Pancreas (tissue), 10 donors: ENCODE results near the gene ZNF768. TPM values are rescaled to one million over a fixed set of nuclear protein-coding genes. Genes with fewer than 3 reads are reported as not detected.
"Not testable (repeated sequence)": the region's sequence is repeated elsewhere in the genome, so short reads cannot be mapped to it uniquely, and the experiment has no call there.

Experiments used
- ATAC-seq, 4 donors: fragments of 200-7000 bp; cut with Tn5 transposase; one replicate each; pipeline versions ENCODE4 v1.8.0 to v1.9.1; 2020; ENCODE audit warnings: mild to moderate bottlenecking in 4 of 4, moderate library complexity in 4 of 4
- DNase-seq, 6 donors: peaks; one replicate each; pipeline ENCODE4 v3.0.0-alpha.2; 2020
- FAIRE-seq: peaks from 2 replicates; lab custom pipeline; 2012; peaks lifted over from hg19 to GRCh38; lab: Jason Lieb, UNC
- H3K27ac ChIP-seq, 4 donors: fragments of 200-600 bp; sonication (generic); 1 replicate in 3 of 4; 2 replicates in 1 of 4; pipeline versions ENCODE4 v1.5.0 to v1.8.0; 2020
- H3K27me3 ChIP-seq, 4 donors: fragments of 200-600 bp; one replicate each; pipeline ENCODE4 v1.8.0; 2021
- H3K36me3 ChIP-seq, 3 donors: fragments of 200-600 bp; sonication (generic) in 1 of 3; one replicate each; pipeline versions ENCODE4 v1.5.0 to v1.8.0; 2020 to 2021
- H3K4me1 ChIP-seq, 3 donors: fragments of 200-600 bp; one replicate each; pipeline ENCODE4 v1.8.0; 2021
- H3K4me3 ChIP-seq, 4 donors: fragments of 200-600 bp; sonication (generic) in 2 of 4; one replicate each; pipeline versions ENCODE4 v1.5.0 to v1.8.0; 2020 to 2021
- H3K9me3 ChIP-seq, 4 donors: fragments of 200-600 bp; one replicate each; pipeline ENCODE4 v1.8.0; 2021
- WGBS, 2 donors: extraction: QIAGEN DNeasy Blood & Tissue Kit; methylation state at CpG; one replicate each; pipeline ENCODE4 v1.1.7; 2013; 5-methylcytosine and 5-hydroxymethylcytosine counted together
- intact Hi-C, 3 donors: fragments of 100-400 bp; cut with DNase I; formaldehyde crosslinking; loops; one replicate each; pipeline versions ENCODE4 v1.11.1 to v1.14.2; 2022
- polyA plus RNA-seq, 2 donors: library from polyadenylated mRNA; stranded (reverse); fragments of 200-250 nt; gene quantifications; one replicate each; pipeline ENCODE4 v1.2.3, GENCODE V29; 2013
- total RNA-seq, 6 donors: library from RNA; stranded (reverse); fragmentation: NEBNext Ultra II Directional in 4 of 6; extraction: Animal tissue kit (Norgen Biotek cat#: 25700) in 4 of 6; gene quantifications; one replicate each; pipeline versions ENCODE4 v1.2.1 to v1.2.4, GENCODE V29; 2021 to 2023
- TF ChIP-seq, protein P1 (sequence below), 4 donors: fragments of 200-600 bp; sonication (generic) in 3 of 4; IDR thresholded peaks; one replicate each; pipeline versions ENCODE4 v1.5.0 to v1.8.0; 2021; ENCODE audit warnings: antibody characterized with exemption in 4 of 4
- donor health status: healthy with polysubstance abuse.
- donor health status: DM: no; HTN: no; CAD: no; lungs with moderate emphysema.
- donor health status: DM: no; HTN: no; CAD: no.
- donor health status: control.
- donor health status: control.
- donor health status: Bipolar disorder and iron deficiency.
- donor health status: DM: yes; HTN: yes; CAD: no.
- donor health status: DM: no; HTN: no; CAD: no.
- donor health status: DM: no; HTN: no; CAD: no.
- donor health status: DM: yes; HTN: yes; CAD: no.

Gene ZNF768
- total and polyA plus RNA-seq, 8 donors = 11.7 to 31.4 (median 15.4) TPM

DNA sequence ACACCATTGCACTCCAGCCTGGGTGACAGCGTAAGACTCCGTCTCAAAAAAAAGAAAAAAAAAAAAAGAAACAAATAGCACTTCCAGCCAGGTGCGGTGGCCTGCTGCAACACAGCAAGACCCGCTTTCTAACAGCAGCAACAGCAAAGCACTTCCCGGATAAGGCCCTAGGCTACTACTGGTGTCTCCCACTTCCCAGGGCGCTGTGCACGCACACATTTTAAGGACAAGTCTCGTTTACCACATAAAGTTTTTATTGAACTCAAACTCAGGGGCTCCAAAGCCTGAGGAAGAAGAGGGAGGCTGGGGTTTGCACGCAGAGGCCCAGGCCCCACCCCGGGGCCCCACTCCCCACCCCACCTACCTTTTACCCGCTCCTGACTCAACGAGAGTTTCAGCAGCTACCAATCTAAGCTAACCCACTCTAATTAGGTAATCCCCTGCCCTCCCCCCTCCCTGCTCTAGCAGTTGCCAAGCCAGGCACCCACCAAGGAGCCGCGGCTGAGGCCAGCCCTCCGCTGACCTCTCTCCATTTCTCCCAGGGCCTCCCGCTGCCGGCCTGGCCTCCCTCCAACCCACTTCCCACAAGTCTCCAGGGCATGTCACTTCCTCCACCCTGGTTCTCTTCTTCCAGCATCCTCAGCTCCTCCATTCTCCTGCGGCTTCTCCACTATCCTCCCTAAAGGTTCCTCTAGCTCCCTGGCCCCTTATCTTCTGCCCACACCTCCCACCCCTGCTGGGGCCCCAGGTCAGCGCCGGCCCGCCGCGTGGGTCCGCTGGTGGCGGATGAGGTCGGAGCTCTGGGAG is 2.4 kb downstream of the ZNF768 start:
- DNase-seq (peak in 1 of 6 donors; percentile 52), FAIRE-seq (no peak), ATAC-seq (no peak)
- H3K36me3 ChIP-seq = no peaks in the 10 kb centered on the region
- no peak overlapping the region for H3K4me3 ChIP-seq
- H3K9me3 ChIP-seq = no peaks in the 10 kb centered on the region
- no peaks in the 10 kb centered on the region for H3K27me3 ChIP-seq
- intact Hi-C loops = loop anchor here in 1 of 3 donors (5.0 kb wide), 1 partner anchor 92 kb away; the partner anchor contains the start of gene DCTPP1
- WGBS, 2 donors = 77 to 79% methylated on average over 25 to 26 of the region's 26 CpGs
- H3K4me1 ChIP-seq = peaks cover 6 to 11% (median 7%) of the 10 kb centered on the region in 3 donors
- TF ChIP-seq, protein P1, sequence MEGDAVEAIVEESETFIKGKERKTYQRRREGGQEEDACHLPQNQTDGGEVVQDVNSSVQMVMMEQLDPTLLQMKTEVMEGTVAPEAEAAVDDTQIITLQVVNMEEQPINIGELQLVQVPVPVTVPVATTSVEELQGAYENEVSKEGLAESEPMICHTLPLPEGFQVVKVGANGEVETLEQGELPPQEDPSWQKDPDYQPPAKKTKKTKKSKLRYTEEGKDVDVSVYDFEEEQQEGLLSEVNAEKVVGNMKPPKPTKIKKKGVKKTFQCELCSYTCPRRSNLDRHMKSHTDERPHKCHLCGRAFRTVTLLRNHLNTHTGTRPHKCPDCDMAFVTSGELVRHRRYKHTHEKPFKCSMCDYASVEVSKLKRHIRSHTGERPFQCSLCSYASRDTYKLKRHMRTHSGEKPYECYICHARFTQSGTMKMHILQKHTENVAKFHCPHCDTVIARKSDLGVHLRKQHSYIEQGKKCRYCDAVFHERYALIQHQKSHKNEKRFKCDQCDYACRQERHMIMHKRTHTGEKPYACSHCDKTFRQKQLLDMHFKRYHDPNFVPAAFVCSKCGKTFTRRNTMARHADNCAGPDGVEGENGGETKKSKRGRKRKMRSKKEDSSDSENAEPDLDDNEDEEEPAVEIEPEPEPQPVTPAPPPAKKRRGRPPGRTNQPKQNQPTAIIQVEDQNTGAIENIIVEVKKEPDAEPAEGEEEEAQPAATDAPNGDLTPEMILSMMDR (IDR thresholded peaks at IDR 0.05) = no peak
- H3K27ac ChIP-seq = no peak overlapping the region

DNA sequence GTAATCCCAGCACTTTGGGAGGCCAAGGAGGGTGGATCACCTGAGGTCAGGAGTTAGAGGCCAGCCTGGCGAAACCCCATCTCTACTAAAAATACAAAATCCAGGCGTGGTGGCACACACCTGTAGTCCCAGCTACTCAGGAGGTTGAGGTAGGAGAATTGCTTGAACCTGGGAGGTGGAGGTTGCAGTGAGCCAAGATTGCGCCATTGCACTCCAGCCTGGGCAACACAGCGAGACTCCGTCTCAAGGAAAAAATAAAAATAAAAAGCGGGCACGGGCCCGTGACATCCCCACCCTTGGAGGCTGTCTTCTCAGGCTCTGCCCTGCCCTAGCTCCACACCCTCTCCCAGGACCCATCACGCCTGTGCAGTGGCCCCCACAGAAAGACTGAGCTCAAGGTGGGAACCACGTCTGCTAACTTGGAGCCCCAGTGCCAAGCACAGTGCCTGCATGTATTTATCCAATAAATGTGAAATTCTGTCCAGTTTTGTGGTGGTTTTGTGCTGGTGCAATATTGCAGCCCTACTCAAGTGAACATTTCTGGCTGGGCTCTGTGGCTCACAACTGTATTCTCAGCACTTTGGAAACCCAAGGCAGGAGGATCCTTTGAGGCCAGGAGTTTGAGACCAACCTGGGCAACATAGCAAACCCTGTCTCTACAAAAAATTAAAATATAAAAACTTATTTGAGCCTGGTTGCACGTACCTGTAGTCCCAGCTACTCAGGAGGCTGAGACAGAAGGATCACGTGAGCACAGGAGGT is 3.5 kb downstream of the ZNF768 start:
- DNase-seq, H3K4me3 ChIP-seq, H3K27ac ChIP-seq, H3K4me1 ChIP-seq, H3K9me3 ChIP-seq, H3K36me3 ChIP-seq, FAIRE-seq, H3K27me3 ChIP-seq, ATAC-seq: not testable (repeated sequence)
- 87 to 92% methylated on average over 12 of the region's 12 CpGs for WGBS, 2 donors
- intact Hi-C loops = loop anchor here in 1 of 3 donors (5.0 kb wide), 1 partner anchor 91 kb away; the partner anchor contains the start of gene DCTPP1

DNA sequence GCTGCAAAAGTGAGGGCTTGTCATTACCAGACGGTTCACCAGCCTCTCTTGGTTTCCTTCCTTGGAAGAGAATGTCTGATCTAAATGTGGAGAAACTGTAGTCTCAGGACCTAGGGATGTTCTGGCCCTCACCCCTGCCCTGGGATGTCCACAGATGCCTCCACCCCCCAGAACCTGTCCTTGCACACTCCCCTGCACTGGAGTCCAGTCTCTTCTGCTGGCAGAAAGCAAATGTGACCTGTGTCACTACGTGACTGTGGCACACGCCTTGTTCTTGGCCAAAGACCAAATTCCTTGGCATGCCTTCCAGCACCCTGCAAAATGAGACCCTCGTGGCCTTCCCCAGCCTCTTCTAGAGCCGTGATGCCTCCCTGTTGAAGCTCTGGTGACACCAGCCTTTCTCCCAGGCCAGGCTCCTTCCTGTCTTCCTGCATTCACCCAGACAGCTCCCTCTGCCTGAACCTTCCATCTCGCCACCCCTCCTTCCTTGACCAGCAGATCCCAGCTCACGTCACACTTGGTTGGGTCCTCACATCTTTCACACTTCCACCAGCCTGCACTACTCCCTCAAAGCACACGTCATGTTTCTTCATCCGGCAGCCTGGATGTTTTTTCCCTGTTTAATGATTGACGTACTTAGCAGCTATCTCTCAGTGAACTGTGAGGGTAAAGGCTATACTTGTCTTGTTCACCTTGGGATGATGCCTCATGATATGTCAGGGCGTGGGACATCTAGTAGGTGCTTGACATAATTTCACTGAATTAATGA is 4.3 kb downstream of the ZNF768 start:
- no peak overlapping the region for H3K27ac ChIP-seq
- FAIRE-seq = no peak

DNA sequence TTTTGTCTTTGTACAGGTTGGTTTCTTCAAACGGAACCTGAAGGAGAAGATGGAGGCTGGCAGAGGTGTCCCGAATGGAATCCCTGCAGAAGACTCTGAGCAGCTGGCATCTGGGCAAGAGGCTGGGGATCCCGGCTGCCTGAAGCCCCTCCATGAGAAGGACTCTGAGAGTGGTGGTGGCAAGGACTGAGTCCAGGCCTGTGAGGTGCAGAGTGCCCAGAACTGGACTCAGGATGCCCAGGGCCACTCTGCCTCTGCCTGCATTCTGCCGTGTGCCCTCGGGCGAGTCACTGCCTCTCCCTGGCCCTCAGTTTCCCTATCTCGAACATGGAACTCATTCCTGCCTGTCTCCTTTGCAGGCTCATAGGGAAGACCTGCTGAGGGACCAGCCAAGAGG is 4.9 kb downstream of the ZNF768 start:
- TF ChIP-seq, protein P1 (IDR thresholded peaks at IDR 0.05) = no peak
- intact Hi-C loops = loop anchor here in 1 of 3 donors (5.0 kb wide), 1 partner anchor 89 kb away; the partner anchor contains the start of gene DCTPP1
- ATAC-seq (no peak), DNase-seq (no peak), FAIRE-seq (no peak)
- no peak overlapping the region for H3K27ac ChIP-seq
- H3K9me3 ChIP-seq = no peaks in the 10 kb centered on the region
- no peaks in the 10 kb centered on the region for H3K27me3 ChIP-seq
- H3K4me3 ChIP-seq = no peak overlapping the region
- H3K36me3 ChIP-seq = no peaks in the 10 kb centered on the region
- 77 to 87% methylated on average over 7 of the region's 7 CpGs for WGBS, 2 donors
- H3K4me1 ChIP-seq = peaks cover 0 to 3% (median 0%) of the 10 kb centered on the region in 3 donors

More for the DNA sequence above, 4.3 kb downstream of the ZNF768 start:
- Histone ChIP-seq H3K4me1 (peaks cover 0 to 3% (median 0%) of the 10 kb centered on the region in 3 donors), H3K4me3 (no peak overlapping the region), H3K27me3 (no peaks in the 10 kb centered on the region), H3K36me3 (no peaks in the 10 kb centered on the region), H3K9me3 (no peaks in the 10 kb centered on the region)
- ATAC-seq (no peak), DNase-seq (no peak)
- intact Hi-C loops = loop anchor here in 1 of 3 donors (5.0 kb wide), 1 partner anchor 90 kb away; the partner anchor contains the start of gene DCTPP1
- TF ChIP-seq, protein P1 (IDR thresholded peaks at IDR 0.05) = no peak
- WGBS, 2 donors = 27 to 28% methylated on average over 11 of the region's 11 CpGs
